ENCODE results near the gene LIMCH1. TPM values are rescaled to one million over a fixed set of nuclear protein-coding genes. Genes with fewer than 3 reads are reported as not detected.

The LIMCH1 gene
- total RNA-seq, 1 donor from 2014 or later, result 369 TPM

DNA sequence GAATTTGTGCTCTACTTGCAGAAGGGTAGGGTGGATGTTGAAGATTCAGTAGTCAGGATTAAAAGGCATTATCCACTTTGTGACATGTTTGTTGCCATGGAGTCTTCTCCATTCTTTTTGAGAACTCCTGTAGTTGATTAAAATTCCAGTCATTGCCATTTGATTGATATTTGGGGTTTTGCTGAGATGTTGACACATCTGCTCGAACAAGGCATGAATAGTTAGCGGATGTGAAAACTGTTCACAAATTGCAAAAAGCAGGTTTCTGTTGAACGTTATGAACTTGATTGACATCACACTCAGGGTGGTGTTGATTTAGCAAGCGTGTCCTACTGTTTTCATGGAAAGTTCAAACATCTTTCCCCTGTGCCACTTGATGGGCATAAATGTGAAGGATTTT, 16.9 kb downstream of the LIMCH1 start:
- intact Hi-C loops (cut with DNase I), result no loop called here
- TF ChIP-seq CTCF (IDR thresholded peaks at IDR 0.05), result no peak

GRCh38 chr4:41556526-41556925, 18.6 kb downstream of the LIMCH1 start:
- Histone ChIP-seq H3K9me3 (no peaks in the 10 kb centered on the region), H3K36me3 (no peaks in the 10 kb centered on the region), H3K27me3 (no peaks in the 10 kb centered on the region), H3K4me3 (no peak overlapping the region), H3K27ac (no peak overlapping the region), H3K4me1 (no peaks in the 10 kb centered on the region)
- intact Hi-C loops (cut with DNase I), result no loop called here
- DNase-seq, result no peak
- TF ChIP-seq CTCF (IDR thresholded peaks at IDR 0.05), result no peak
- ATAC-seq, result no peak

More for the DNA sequence above, 16.9 kb downstream of the LIMCH1 start:
- H3K27me3 ChIP-seq, result no peaks in the 10 kb centered on the region
- no peak overlapping the region for H3K27ac ChIP-seq
- ATAC-seq (no peak), DNase-seq (no peak)
- H3K36me3 ChIP-seq, result no peaks in the 10 kb centered on the region
- no peaks in the 10 kb centered on the region for H3K9me3 ChIP-seq
- peaks cover 11% of the 10 kb centered on the region for H3K4me1 ChIP-seq
- no peak overlapping the region for H3K4me3 ChIP-seq

DNA sequence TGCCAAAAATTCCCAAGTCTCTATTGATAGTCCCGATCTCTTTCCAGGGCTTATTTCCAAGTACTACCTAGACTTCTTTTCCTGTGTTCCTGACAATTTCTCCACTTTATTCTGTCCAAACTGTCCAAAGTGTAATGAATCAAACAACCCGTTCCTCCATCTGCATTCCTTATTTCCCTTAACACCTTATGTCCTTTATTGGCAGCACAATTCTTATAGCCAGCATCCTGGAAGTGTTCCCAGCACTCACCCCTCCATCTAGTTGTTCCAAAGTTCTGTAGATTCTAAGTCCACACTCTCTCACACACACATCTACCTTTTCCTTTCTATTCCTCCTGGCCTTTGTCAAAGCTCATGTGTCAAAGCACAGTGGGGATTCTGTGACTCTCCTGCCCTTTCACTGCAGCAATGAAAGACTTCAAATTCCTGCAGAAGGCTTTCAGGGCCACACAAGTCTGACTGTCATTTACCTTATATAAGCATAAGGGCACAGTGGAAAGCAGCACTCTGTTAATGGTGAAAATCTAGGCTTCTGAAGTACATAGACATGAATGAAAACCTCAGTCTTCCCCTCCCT, 22.1 kb downstream of the LIMCH1 start:
- intact Hi-C loops (cut with DNase I), result no loop called here
- no peak overlapping the region for H3K27ac ChIP-seq

GRCh38 chr4:41561244-41561643, 23.3 kb downstream of the LIMCH1 start:
- Histone ChIP-seq H3K36me3 (no peaks in the 10 kb centered on the region), H3K4me3 (no peak overlapping the region), H3K4me1 (no peaks in the 10 kb centered on the region), H3K9me3 (no peaks in the 10 kb centered on the region), H3K27me3 (no peaks in the 10 kb centered on the region), H3K27ac (no peak overlapping the region)
- ATAC-seq (no peak), DNase-seq (no peak)
- TF ChIP-seq CTCF (IDR thresholded peaks at IDR 0.05), result no peak
- intact Hi-C loops (cut with DNase I), result no loop called here

More for the DNA sequence above, 22.1 kb downstream of the LIMCH1 start:
- H3K4me1 ChIP-seq, result no peaks in the 10 kb centered on the region
- TF ChIP-seq CTCF (IDR thresholded peaks at IDR 0.05), result no peak
- no peak overlapping the region for H3K4me3 ChIP-seq
- no peaks in the 10 kb centered on the region for H3K27me3 ChIP-seq
- no peaks in the 10 kb centered on the region for H3K36me3 ChIP-seq
- no peak for ATAC-seq
- H3K9me3 ChIP-seq, result no peaks in the 10 kb centered on the region
- DNase-seq, result no peak

DNA sequence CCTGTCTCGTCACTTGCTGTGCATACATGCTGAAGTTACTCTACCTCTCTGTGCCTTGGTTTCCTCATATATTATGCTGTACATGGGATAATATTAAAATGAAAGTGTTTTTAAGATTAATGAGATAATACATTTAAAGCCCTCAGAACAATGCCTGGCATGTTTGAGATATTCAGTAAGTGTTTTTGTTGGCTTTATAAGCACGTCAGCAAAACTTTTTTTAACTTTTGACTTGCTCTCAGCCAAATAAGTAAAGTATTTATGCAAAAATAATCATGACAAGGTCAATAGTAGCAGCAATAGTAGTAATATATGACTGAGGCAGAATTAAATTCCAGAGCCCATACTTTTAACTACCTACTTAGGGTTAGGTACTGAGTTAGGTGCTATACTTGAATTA, 29.2 kb downstream of the LIMCH1 start:
- Histone ChIP-seq H3K27me3 (no peaks in the 10 kb centered on the region), H3K4me1 (peaks cover 18% of the 10 kb centered on the region), H3K9me3 (no peaks in the 10 kb centered on the region), H3K36me3 (no peaks in the 10 kb centered on the region), H3K4me3 (no peak overlapping the region), H3K27ac (no peak overlapping the region)
- no peak for TF ChIP-seq CTCF (IDR thresholded peaks at IDR 0.05)
- DNase-seq (no peak), ATAC-seq (no peak)
- intact Hi-C loops (cut with DNase I), result no loop called here

DNA sequence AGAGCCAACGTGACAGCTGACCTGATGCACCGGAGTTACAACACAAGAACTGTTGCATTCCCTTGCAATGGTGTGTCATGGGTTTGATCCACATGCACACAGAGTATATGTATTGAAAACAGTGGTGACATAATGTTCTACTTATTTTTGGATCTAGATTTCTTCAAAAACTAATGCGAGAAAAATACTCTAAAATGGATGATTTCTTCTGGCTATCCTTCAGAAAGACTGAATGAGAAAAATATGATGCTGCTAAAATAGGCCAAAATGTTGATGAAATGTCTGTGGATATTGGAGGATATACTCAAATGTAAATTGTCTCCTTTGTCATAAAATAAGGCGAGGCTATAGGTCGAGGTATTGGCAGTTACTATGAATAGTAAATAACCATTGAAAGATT, 30.4 kb downstream of the LIMCH1 start:
- DNase-seq, result no peak
- H3K27me3 ChIP-seq, result no peaks in the 10 kb centered on the region
- H3K4me3 ChIP-seq, result no peak overlapping the region
- no peak overlapping the region for H3K27ac ChIP-seq
- no peaks in the 10 kb centered on the region for H3K36me3 ChIP-seq
- no peak for TF ChIP-seq CTCF (IDR thresholded peaks at IDR 0.05)
- intact Hi-C loops (cut with DNase I), result no loop called here
- no peak for ATAC-seq
- H3K9me3 ChIP-seq, result no peaks in the 10 kb centered on the region
- peaks cover 30% of the 10 kb centered on the region for H3K4me1 ChIP-seq

All from upper lobe of right lung (tissue), 1 donor.